NOMO-1 (cell line): ENCODE data around the gene SDCCAG8.
A peak's percentile ranks its signal among the peaks of the same experiment; 100 is the strongest.

Experiments
- DNase-seq, 2 experiments: peaks; one replicate each; lab custom pipeline; 2025; ENCODE audit not compliant: unreplicated experiment in 2 of 2; lab: John Stamatoyannopoulos, UW

The SDCCAG8 gene

GRCh38 chr1:243280571-243281129, 24.8 kb downstream of the SDCCAG8 start:
- DNase-seq, result no peak

- no peak for DNase-seq
These were observed 25.8 kb downstream of the SDCCAG8 start for GRCh38 chr1:243281672-243282071.

GRCh38 chr1:243286409-243287122, 30.7 kb downstream of the SDCCAG8 start:
- DNase-seq, result peak; percentile 7 to 54

GRCh38 chr1:243287123-243287460, 31.3 kb downstream of the SDCCAG8 start:
- DNase-seq, result no peak

- peak; percentile 73 to 94 for DNase-seq
These were observed 31.8 kb downstream of the SDCCAG8 start for GRCh38 chr1:243287652-243288051.

- no peak for DNase-seq
These were observed 32.2 kb downstream of the SDCCAG8 start for GRCh38 chr1:243288062-243288461.

- no peak for DNase-seq
These were observed 35.5 kb downstream of the SDCCAG8 start for GRCh38 chr1:243291292-243291691.

- no peak for DNase-seq
These were observed 36.3 kb downstream of the SDCCAG8 start for GRCh38 chr1:243292117-243292516.

GRCh38 chr1:243293941-243294722, 38.3 kb downstream of the SDCCAG8 start:
- DNase-seq, result no peak

GRCh38 chr1:243294723-243295121, 38.9 kb downstream of the SDCCAG8 start:
- DNase-seq, result no peak

- no peak for DNase-seq
These were observed 43.2 kb downstream of the SDCCAG8 start for GRCh38 chr1:243299069-243299468.

- no peak for DNase-seq
These were observed 45.2 kb downstream of the SDCCAG8 start for GRCh38 chr1:243301059-243301458.

GRCh38 chr1:243311809-243312208, 56.0 kb downstream of the SDCCAG8 start:
- DNase-seq, result no peak

- peak in 1 of 2 experiments; percentile 1 for DNase-seq
These were observed 57.3 kb downstream of the SDCCAG8 start for GRCh38 chr1:243312952-243313634.

GRCh38 chr1:243313635-243314536, 58.0 kb downstream of the SDCCAG8 start:
- no peak for DNase-seq

GRCh38 chr1:243315455-243315854, 59.6 kb downstream of the SDCCAG8 start:
- no peak for DNase-seq

GRCh38 chr1:243315893-243316292, 60.1 kb downstream of the SDCCAG8 start:
- no peak for DNase-seq

- DNase-seq, result no peak
These were observed 60.6 kb downstream of the SDCCAG8 start for GRCh38 chr1:243316366-243316989.

- DNase-seq, result no peak
These were observed 64.4 kb downstream of the SDCCAG8 start for GRCh38 chr1:243320224-243320623.

- no peak for DNase-seq
These were observed 66.5 kb downstream of the SDCCAG8 start for GRCh38 chr1:243322326-243322725.
